Renal cortical epithelial cell (primary cell): Measurements from ENCODE around the gene TIGD6. TPM values are rescaled to one million over a fixed set of nuclear protein-coding genes. Genes with fewer than 3 reads are reported as not detected.
"Not testable (repeated sequence)": the region's sequence is repeated elsewhere in the genome, so short reads cannot be mapped to it uniquely, and the experiment has no call there.

Experiments
- DNase-seq: peaks from one replicate; pipeline ENCODE4 v3.0.0-alpha.2; 2011; ENCODE audit warnings: low read depth
- total RNA-seq: library from RNA; depleted of rRNA; stranded (reverse); fragments of >200 nt; gene quantifications from 2 replicates; pipeline ENCODE4 v1.2.3, GENCODE V29; 2014

The TIGD6 gene
- total RNA-seq: 3.0 and 7.7 TPM in 2 replicates

GRCh38 chr5:150000256-150000989 lies at the start of gene TIGD6, which contains the start of gene HMGXB3:
TIGD6 (minus strand) TSS chr5:150000654; CDS start chr5:149996348, 4,306 bp downstream.
HMGXB3 (plus strand) TSS chr5:150000739; CDS start chr5:150004853, 4,114 bp downstream.
- peak; percentile 89 for DNase-seq

- DNase-seq: no peak
Observed at GRCh38 chr5:150046031-150046430, 45.6 kb upstream of the TIGD6 start.

- DNase-seq: no peak
Observed at GRCh38 chr5:150045549-150045948, 45.1 kb upstream of the TIGD6 start.

- DNase-seq: no peak
Observed at GRCh38 chr5:150044712-150045111, 44.3 kb upstream of the TIGD6 start.

GRCh38 chr5:150044329-150044681 lies 43.9 kb upstream of the TIGD6 start:
- DNase-seq: peak; percentile 42

- no peak for DNase-seq
Observed at GRCh38 chr5:150043657-150044328, 43.3 kb upstream of the TIGD6 start.

- DNase-seq: no peak
Observed at GRCh38 chr5:150042459-150042858, 42.0 kb upstream of the TIGD6 start.

GRCh38 chr5:150038547-150038946 lies 38.1 kb upstream of the TIGD6 start:
- no peak for DNase-seq

GRCh38 chr5:150036513-150036912 lies 36.1 kb upstream of the TIGD6 start:
- peak; percentile 14 for DNase-seq

- DNase-seq: no peak
Observed at GRCh38 chr5:150035139-150035895, 34.9 kb upstream of the TIGD6 start.

GRCh38 chr5:150034662-150035061 lies 34.2 kb upstream of the TIGD6 start:
- DNase-seq: peak; percentile 64

GRCh38 chr5:150033334-150033733 lies 32.9 kb upstream of the TIGD6 start:
- no peak for DNase-seq

- not testable (repeated sequence) for DNase-seq
Observed at GRCh38 chr5:150028047-150028446, 27.6 kb upstream of the TIGD6 start.

- DNase-seq: no peak
Observed at GRCh38 chr5:150026682-150027172, 26.3 kb upstream of the TIGD6 start.

GRCh38 chr5:150024346-150024984 lies 24.0 kb upstream of the TIGD6 start:
- no peak for DNase-seq

- no peak for DNase-seq
Observed at GRCh38 chr5:150023136-150023535, 22.7 kb upstream of the TIGD6 start.

- peak; percentile 81 for DNase-seq
Observed at GRCh38 chr5:150022681-150023080, 22.2 kb upstream of the TIGD6 start.

GRCh38 chr5:150022158-150022531 lies 21.7 kb upstream of the TIGD6 start:
- DNase-seq: peak; percentile 98

GRCh38 chr5:150021491-150022157 lies 21.2 kb upstream of the TIGD6 start:
- DNase-seq: peak; percentile 69

- no peak for DNase-seq
Observed at GRCh38 chr5:150020249-150020648, 19.8 kb upstream of the TIGD6 start.
